Skin epidermis (tissue), 12 donors: ENCODE measurements around the gene ANTXR1.

ENCODE experiments used
- H3K27ac ChIP-seq, 21 experiments: fragments of 200-600 bp; sonication (generic) in 11 of 21; one replicate each; pipeline ENCODE4 v1.5.0; 2020; ENCODE audit warnings: mild to moderate bottlenecking in 3 of 21, inconsistent platforms in 2 of 21, moderate library complexity in 2 of 21
- H3K4me3 ChIP-seq, 7 experiments: fragments of 200-600 bp; sonication (generic) in 2 of 7; one replicate each; pipeline ENCODE4 v1.5.0; 2020; ENCODE audit warnings: inconsistent platforms in 2 of 7, mild to moderate bottlenecking in 2 of 7, moderate library complexity in 1 of 7

The ANTXR1 gene

DNA sequence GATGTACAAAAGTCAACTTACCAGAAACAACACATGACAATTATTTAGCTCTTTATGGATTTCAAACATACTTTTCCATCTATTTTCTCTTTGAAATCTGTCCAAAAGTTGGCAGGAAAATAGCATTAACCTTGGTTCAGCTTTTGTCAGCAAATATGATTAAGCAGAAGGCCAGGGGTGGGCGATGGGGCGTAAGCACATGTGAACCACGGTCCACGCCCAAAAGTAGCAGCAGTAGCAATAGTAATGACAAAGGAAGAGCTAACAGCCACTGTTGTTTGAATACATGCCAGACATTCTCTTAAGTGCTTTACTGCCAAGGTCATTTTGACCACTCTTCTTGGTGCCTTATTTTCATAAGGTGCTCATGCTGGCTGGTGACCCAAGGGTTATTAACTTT, 73.5 kb downstream of the ANTXR1 start:
- peak overlapping the region in 1 of 21 experiments; percentile 39 for H3K27ac ChIP-seq
- H3K4me3 ChIP-seq = no peak overlapping the region

DNA sequence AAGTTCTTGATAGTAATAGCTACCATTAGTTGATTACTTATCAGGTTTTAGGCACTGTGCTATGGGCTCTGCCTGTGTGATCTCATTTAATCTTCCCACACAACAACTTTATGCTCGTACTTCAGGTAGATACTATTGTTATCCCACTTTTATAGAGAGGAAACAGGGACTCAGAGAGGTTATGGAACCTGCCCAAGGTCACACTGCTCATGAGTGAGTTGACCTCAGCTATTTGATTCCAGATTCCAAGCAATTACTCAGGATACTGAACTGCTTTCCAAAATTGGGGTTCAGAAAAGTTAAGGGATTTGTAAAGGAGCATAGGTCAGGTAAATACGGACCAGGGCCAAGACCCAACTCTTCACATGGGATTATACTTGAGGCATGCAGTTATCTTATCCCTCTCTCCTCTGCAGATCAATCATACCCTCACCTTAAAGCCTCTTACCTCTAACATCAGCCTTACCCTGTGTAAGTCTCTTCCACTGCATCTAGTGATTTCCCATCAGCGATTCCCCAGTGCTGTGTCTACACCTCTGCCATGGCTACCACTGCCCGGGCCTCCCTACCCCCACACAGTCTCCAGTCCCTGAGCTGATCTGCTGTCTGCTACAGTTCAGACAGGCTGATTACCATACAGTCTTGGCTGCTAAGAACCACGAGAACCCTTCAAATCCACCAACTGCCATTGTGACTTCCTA, 74.4 kb downstream of the ANTXR1 start:
- Histone ChIP-seq H3K27ac (peak overlapping the region in 4 of 21 experiments; percentile 16 to 63 (median 42)), H3K4me3 (no peak overlapping the region)

DNA sequence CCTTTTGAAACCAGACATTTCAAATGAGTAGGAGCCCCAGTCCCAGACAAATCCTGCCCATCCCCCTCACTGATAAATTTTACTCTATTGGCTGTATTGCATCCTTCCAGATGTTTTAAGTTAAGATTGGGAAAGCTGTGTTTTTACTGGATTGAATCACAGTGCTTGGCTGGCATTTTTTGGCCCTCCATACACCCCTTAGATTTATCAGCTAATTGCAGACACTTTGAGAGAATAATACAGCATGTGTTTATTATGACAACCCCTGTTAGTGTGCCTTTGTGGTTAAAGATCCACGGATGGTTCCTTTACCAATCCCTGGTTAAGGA, 74.9 kb downstream of the ANTXR1 start:
- H3K4me3 ChIP-seq = no peak overlapping the region
- peak overlapping the region in 5 of 21 experiments; percentile 7 to 63 (median 35) for H3K27ac ChIP-seq

DNA sequence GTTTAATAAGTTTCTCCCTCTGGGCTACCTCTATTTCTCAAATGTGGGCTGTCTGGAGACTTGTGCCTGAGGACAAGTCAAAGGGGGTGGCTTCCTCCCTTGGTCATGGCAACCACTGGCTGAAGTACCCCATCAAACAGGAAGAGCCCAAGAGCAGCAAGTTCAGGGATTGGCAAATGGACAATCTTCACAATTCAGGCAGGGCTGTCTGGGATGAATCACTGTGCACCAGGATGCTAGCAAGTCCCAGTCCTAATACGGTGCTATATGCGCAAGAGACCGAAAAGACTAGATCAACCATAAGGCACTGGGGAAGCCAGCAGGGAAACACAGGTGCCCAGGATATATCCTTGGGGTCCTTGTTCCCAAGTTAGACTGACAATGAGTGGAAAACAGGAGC, 75.5 kb downstream of the ANTXR1 start:
- H3K4me3 ChIP-seq = no peak overlapping the region
- H3K27ac ChIP-seq = peak overlapping the region in 11 of 21 experiments; percentile 4 to 63 (median 27)

DNA sequence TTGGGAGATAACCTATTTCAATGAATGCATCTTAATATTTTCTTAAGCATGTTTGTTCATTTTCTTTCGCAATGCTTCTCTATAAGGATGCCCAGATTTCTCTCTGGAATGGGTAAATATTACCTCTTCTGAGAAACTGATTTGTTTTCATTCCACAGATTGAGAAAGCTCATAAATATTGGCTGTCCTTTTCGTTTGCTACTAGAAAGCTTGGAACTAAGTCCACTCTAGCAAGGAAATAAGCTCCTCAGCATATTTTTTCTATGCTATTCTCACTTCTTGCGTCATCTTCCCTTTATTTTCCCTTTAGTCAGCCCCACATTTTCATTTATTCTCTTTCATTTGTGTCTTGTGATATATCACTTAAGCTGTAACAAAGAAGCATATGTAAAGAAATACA, 76.3 kb downstream of the ANTXR1 start:
- H3K27ac ChIP-seq = peak overlapping the region in 4 of 21 experiments; percentile 26 to 63 (median 50)
- no peak overlapping the region for H3K4me3 ChIP-seq

DNA sequence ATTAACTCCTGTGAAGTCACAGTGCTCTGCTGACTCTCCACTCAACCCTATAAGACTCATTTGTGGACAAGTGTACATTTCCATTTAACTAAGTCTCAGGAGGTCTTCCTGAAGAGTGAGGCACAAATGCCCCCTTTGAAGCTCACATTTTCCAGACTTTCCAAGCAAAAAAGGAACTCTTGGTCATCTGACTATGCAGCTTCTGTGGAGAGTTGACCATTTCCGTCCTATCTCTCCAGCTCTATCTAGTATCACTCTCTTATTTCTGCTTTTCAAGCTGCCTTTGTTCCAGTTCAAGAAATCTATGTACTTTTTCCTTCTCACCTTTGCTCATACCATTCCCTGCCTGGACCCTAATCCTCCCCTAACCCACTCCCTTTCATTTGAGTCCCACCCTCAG, 77.0 kb downstream of the ANTXR1 start:
- Histone ChIP-seq H3K4me3 (no peak overlapping the region), H3K27ac (peak overlapping the region in 8 of 21 experiments; percentile 18 to 63 (median 38))

DNA sequence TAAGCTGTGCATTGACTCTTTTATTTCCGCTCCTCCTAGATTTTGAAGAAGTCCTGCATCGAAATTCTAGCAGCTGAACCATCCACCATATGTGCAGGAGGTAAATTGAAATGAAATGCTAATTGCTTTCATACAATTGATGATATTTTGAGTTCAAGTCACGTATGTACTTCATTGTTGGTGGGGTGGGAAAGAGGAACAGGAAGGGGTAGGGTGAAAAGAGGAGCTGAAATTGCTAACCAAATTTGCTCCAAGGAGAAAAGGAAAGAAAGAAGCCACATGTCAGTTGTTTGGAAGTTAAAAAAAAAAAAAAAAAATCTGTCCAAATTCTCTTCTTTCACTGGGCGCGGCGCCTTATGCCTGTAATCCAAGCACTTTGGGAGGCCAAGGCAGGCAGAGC, 77.8 kb downstream of the ANTXR1 start:
- peak overlapping the region in 2 of 21 experiments; percentile 15 to 63 for H3K27ac ChIP-seq
- H3K4me3 ChIP-seq = no peak overlapping the region

DNA sequence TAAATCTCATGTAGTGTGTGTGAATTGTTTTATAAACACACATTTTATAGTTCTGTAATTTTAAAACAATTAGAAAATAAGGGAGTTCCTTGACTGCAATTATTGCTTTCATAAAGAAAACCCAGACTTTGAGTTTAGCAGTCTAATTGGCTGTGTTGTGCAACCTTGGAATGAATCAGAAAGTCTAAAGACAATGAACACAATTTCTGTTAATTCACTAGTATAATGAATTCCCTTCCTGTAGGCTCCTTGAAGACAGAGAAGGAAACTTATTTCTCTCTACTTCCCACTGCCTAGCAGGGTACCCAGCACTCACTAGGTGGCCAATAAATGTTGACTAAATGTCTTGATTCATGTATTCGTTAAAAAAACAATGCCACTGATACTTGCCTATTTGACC, 79.9 kb downstream of the ANTXR1 start:
- H3K27ac ChIP-seq = no peak overlapping the region
- no peak overlapping the region for H3K4me3 ChIP-seq

DNA sequence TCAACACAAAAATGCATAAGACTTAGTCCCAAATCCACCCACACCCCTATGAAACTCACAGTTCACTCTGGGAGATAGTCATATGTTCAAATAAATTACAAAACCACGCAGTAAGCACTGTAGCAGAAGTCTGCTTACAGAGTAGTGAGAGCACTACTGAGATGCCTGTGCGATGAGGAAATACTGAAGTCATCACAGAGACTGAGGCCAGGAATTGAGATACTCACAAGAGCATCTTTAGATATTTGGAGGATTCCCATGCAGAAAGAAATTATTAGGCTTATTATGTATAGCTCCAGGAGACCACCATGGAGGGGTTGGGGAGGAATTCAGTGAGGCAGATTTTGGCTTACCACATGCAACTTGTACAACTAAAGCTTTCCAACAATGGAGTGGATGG, 82.3 kb downstream of the ANTXR1 start:
- Histone ChIP-seq H3K27ac (no peak overlapping the region), H3K4me3 (no peak overlapping the region)

DNA sequence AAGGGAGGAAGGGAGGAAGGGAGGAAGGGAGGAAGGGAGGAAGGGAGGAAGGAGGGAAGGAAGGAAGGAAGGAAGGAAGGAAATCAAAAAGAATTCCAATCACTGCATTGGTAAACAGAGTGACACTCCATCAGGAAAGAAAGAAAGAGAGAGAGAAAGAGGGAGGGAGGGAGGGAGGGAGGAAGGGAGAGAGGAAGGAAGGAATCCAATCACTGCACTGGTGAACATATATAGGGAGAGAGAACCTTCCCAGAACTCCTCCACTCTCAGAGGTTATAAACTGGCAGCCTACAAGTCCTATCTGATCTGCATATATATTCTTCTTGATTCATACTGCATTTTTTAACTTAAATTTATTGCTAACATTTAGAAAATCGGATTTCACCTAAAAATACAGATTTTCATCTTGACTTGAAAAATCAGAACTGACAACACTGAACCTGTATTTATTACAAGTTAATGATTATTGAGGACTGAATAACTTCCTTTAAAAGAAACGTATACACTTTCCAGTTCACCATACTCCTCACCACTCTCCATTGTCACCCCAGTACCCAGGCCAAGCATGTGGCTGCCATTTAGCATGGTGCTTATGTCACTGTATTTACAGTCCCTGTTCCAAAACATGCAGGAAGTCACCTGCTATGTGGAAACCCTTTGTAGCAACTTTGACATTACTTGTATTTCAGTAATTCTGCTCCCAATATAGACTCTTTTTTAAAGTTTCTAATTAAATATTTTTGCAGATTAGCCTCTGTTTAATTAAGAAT, 83.5 kb downstream of the ANTXR1 start:
- H3K27ac ChIP-seq = peak overlapping the region in 2 of 21 experiments; percentile 6 to 13
- no peak overlapping the region for H3K4me3 ChIP-seq

DNA sequence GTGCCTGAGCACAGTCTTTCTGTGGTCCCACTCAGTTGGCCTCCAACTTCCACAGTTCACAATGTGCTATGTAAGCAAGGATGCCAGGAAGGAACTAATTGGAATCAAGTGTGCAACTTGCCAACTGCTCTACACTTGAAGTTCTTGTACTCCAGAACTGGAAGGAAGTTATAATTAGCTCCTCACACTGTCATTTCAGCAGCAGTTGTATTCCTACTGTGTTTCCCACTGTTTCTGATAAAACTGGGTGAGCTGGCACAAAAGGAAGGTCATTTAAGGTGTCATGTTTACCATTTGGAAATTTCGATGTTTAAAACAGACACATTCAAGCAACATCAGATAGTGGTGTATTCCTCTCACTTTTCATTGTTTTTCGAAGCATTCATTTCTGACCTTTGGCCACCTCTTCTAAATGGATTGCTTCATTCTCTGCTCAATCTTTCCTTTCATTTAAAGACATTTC, 84.2 kb downstream of the ANTXR1 start:
- H3K27ac ChIP-seq = peak overlapping the region in 1 of 21 experiments; percentile 6
- H3K4me3 ChIP-seq = no peak overlapping the region

DNA sequence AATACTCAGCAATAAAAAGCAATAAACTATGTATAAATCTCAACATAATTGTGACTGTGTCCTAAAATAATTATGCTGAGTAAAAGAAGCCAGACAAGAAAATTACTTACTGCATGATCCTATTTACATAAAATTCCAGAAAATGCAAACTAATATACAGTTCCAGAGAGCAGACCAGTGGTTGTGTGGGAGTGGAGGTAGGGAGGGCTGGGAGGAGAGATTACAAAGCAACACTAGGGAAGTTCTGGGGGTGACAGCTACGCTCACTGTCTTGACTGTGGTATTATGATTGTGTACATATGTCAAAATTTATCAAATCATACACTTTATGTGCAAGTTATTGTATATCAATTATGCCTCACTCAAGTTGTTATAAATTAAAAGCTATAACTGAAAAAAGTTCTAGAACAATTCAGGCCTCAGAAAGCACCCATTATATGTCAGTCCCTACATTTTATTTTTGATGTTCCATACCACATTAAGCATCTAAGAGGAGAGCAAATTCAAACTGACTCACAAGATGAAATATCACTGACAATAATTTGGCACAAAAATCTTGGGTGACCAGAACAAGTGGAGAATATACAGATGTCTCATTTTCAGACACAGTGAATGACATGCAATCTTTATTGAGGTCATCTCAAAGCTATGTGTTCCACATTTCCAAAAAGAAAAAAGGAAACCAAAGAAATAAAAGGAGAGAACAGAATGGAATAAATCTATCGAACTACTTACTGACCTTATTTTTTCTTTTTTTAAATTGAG, 85.1 kb downstream of the ANTXR1 start:
- H3K4me3 ChIP-seq = no peak overlapping the region
- no peak overlapping the region for H3K27ac ChIP-seq

DNA sequence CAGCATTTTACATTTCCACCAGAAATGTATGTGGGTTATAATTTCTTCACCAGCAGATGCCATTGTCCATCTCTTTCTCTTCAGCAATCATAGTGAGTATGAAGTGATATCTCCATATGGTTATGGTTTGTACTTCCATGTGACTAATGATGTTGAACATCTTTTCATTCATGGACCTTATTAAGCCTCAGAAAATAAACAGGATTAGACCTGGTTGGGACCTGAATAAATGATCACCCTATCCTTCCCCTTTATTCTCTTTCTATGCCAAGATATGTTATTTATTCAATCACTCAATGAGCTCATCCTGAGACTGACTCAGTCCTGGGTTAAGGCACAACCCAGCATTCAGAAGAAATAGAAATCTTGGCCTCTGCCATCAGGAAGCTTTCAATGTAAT, 86.6 kb downstream of the ANTXR1 start:
- peak overlapping the region in 10 of 21 experiments; percentile 10 to 58 (median 30) for H3K27ac ChIP-seq
- H3K4me3 ChIP-seq = no peak overlapping the region

DNA sequence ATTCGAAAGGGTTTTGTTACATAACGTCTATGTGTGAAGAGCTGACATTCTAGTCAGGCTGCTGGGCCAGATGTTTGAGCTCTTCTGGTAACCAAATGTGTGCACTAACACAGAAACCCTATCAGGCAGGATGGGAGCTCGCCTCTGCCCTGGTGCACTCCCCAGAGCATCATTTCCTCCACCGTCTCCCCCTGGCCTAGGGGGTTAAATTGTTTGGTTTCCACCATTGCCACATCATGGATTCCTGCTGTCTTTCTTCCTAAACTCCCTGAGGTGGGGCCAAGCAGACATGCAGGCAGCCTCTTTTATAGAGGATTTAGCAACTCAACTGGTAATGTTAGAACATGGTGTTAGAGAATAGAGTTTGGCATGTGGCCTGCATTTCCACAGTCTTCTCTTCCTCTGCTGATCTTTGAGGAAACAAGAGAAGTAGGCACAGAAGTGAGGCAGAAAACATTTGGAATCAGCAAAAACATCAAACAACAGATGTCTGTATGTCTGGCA, 87.3 kb downstream of the ANTXR1 start:
- Histone ChIP-seq H3K4me3 (no peak overlapping the region), H3K27ac (peak overlapping the region in 10 of 21 experiments; percentile 6 to 58 (median 30))

DNA sequence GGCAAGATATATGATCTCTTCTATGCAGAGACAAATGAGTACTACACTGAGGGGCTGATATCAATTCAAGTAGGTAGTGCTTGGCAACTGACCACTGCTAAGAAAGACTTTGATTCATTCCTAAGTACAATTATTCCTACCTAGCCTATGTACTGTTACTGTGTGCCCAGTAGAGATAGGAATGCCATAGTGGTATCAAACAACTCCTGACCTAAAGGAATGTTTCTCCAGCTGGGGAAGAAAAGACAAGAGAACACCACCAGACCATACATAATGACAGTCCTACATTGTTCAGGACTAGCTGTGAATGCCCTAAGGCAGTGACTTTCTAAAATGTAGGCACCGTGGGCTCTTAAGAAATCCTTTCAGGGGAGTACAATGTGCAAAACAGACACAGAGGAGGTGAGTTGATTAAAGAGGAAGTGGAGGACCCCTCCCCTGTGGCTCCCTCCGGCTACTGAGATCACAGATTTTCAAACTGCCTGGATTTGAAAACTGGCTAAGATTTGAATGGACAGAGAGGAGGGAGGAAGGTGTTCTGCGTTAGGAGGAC, 89.1 kb downstream of the ANTXR1 start:
- no peak overlapping the region for H3K27ac ChIP-seq
- no peak overlapping the region for H3K4me3 ChIP-seq

DNA sequence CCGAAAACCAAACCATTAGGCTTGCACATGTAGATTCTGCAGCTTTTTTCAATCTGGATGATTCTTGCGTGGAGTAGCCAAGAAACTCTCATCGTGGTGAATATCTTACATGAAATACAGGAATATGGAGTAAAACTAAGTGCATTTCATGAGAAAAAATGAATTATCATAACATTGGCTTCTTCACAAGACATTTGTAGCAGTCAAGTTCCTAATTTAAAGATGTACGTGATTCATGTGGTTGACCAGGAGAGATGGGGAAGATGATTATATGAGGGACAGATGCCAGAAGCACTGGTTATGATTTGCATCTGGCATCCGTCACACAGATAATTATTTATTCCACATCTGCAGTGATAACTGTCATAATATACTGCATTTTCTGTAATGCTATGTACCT, 90.4 kb downstream of the ANTXR1 start:
- H3K4me3 ChIP-seq = no peak overlapping the region
- H3K27ac ChIP-seq = no peak overlapping the region

DNA sequence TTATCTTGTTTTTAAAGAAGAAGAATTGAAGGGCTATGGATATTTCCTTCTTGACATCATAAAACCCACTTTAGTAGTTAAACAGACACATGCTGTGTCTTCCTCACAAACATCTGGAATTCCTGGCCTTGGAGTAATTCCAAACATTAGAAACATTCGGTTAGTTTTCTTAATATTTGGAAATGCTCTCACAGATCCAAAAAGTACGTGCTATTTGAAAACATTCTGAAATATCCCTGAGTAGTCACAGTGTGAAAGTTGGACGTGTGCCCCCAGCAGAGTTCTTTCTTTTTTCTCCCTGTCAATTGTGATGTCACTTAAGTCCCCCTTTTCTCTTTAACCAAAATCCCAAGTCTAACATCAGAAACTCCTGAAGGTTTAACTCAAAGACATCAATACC, 91.3 kb downstream of the ANTXR1 start:
- H3K4me3 ChIP-seq = no peak overlapping the region
- H3K27ac ChIP-seq = peak overlapping the region in 1 of 21 experiments; percentile 46

DNA sequence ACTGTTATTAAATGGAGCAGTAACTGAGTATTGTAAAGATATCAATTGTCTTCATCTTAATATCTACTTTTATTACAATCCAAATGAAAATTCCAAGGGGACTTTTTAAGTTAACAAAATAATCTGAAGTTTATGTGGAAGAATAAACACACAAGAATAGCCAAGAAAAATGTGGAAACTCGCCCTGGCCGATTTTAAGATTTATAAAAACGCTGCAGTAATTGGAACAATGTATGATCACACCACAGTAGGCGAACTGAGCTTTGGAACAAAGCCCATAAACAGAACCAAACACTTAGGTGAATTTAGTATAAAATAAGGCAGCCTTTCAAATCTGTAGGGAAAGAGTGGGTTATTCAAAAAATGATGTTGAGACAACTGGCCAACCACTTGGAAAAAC, 96.3 kb downstream of the ANTXR1 start:
- H3K4me3 ChIP-seq = no peak overlapping the region
- no peak overlapping the region for H3K27ac ChIP-seq

DNA sequence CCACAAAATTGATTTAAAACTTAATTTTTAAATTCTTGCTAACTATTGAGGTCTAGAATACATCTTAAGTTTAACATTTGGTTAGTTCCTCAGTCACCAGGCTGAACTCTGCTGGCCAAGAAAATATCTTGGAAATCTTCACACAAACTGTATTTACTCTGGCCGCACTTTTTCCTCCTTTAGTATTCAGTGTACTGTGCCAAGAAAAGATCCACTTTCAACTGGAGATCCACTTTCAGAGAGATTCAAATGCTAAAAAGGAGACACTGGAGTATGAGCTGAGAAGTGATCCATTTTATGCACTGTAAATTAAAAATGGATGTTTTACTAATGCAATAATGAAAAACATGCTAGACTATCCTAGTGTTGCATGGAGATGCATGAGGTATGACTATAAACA, 98.1 kb downstream of the ANTXR1 start:
- Histone ChIP-seq H3K4me3 (no peak overlapping the region), H3K27ac (no peak overlapping the region)

DNA sequence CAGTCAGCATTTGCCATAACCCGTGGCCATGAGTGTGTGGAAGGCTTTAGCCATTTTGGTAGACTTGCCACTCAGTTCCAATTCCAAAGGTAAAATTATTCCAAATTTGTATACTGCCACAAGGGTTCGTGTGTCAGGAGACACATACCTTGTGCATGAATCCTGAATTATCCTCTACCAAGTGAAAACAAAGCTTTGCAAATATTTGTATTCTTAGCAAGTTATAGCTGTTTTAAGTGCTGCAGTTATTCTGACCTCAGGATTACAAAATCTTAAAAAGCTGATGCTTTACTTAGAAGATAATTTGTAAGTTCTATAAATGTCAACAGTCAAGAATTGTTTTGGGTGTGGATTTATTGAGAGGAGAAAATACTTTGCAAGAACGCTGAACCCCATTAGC, 100.6 kb downstream of the ANTXR1 start:
- Histone ChIP-seq H3K4me3 (no peak overlapping the region), H3K27ac (no peak overlapping the region)
